Right lobe of liver (tissue), 6 donors: ENCODE measurements around the gene CRYBG3. TPM values are rescaled to one million over a fixed set of nuclear protein-coding genes. Genes with fewer than 3 reads are reported as not detected.

Source experiments
- ATAC-seq, 4 donors: fragments of 200-7000 bp; cut with Tn5 transposase; one replicate each; pipeline ENCODE4 v1.9.1; 2020; ENCODE audit warnings: mild to moderate bottlenecking in 4 of 4, moderate library complexity in 4 of 4
- DNase-seq, 3 donors: peaks; one replicate each; pipeline ENCODE4 v3.0.0-alpha.2; 2020
- H3K27ac ChIP-seq, 3 donors: fragments of 200-600 bp; one replicate each; pipeline ENCODE4 v1.8.0; 2022
- H3K27me3 ChIP-seq, 2 donors: fragments of 200-600 bp; one replicate each; pipeline ENCODE4 v1.8.0; 2022
- H3K36me3 ChIP-seq, 4 donors: fragments of 200-600 bp; sonication (generic) in 1 of 4; one replicate each; pipeline versions ENCODE4 v1.5.1 to v1.8.0; 2017 to 2022; ENCODE audit warnings: control low read depth in 1 of 4
- H3K4me1 ChIP-seq, 4 donors: fragments of 200-600 bp; sonication (generic) in 1 of 4; one replicate each; pipeline versions ENCODE4 v1.5.1 to v1.8.0; 2017 to 2022; ENCODE audit warnings: control low read depth in 1 of 4
- H3K4me3 ChIP-seq, 3 donors: fragments of 200-600 bp; one replicate each; pipeline ENCODE4 v1.8.0; 2022
- H3K9me3 ChIP-seq, 4 donors: fragments of 200-600 bp; sonication (generic) in 1 of 4; one replicate each; pipeline versions ENCODE4 v1.5.1 to v1.8.0; 2017 to 2022; ENCODE audit warnings: control low read depth in 1 of 4
- POLR2A ChIP-seq: fragments of 450-650 bp; IDR thresholded peaks from one replicate; pipeline ENCODE4 v1.6.1; 2017; ENCODE audit warnings: antibody characterized with exemption, mild to moderate bottlenecking
- WGBS: methylation state at CpG from one replicate; pipeline ENCODE4 v1.1.6; 2018; ENCODE audit warnings: low coverage, low lambda C conversion rate; ENCODE audit not compliant: insufficient coverage; ENCODE audit errors: missing lambda C conversion rate; 5-methylcytosine and 5-hydroxymethylcytosine counted together
- intact Hi-C, 2 donors: fragments of 100-400 bp; cut with DNase I; formaldehyde crosslinking; loops; one replicate each; pipeline versions ENCODE4 v1.11.2 to v1.14.1; 2022
- total RNA-seq, 6 experiments: library from RNA; depleted of rRNA in 2 of 6; stranded (reverse); fragments of >200 nt in 2 of 6; fragmentation: NEBNext Ultra II Directional in 3 of 6; extraction: Animal tissue kit (Norgen Biotek cat#: 25700) in 3 of 6; gene quantifications; one replicate each; pipeline versions ENCODE4 v1.1.0 to v1.2.4, GENCODE V29; 2016 to 2023
- TF ChIP-seq, protein P1 (sequence below), 4 donors: fragments of 200-600 bp in 3 of 4; fragments of 450-650 bp in 1 of 4; IDR thresholded peaks; one replicate each; pipeline versions ENCODE4 v1.5.1 to v1.8.0; 2016 to 2022; ENCODE audit warnings: antibody characterized with exemption in 4 of 4, mild to moderate bottlenecking in 2 of 4
- donor health status: DM: no; HTN: yes; CAD: no.
- donor health status: DM: no; HTN: no; CAD: no.
- donor health status: DM: no; HTN: no; CAD: no.
- donor health status: DM: no; HTN: yes; CAD: no.
- donor health status: DM: no; HTN: yes; CAD: no.

CRYBG3 gene
- total RNA-seq, 6 experiments from 2014 or later, result 4.7 to 10.2 (median 5.0) TPM

DNA sequence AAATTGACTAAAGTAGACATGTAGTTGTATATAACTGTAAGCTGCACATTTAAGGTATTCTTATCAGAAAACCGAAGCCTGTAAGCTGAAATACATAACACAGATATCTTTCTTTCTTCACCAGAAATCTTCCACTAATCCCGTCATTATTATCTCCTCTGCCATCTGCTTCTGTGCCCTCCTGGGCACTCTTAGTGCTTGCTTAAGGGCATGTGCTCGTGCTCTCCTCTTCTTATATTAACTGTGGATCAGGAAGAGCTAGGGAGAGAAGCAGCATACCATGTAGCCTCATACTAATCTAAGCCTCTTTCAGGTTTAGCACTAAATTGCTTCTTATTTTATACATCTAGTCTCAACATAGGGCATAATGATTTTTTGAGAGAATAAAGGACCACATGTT, 89.6 kb downstream of the CRYBG3 start:
- Histone ChIP-seq H3K4me3 (no peak overlapping the region), H3K27ac (no peak overlapping the region)
- intact Hi-C loops, result no loop called here

DNA sequence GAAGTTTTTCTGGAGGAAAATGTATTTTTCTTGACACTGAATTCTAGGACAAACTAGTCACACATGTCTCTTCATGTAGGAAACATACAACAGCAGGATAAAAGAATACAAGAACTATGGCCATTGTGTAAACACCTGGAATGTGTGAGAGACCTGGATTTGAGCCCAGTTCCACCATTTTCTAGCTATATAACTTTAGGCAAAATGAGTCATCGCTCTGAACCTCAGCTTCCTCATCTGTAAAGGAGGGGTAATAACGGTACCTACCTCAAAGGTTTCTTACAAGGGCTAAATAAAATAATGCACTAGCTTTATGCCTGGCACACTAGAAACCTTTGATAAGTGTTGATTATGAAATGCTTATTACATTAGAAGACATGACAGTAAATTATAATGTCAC, 92.6 kb downstream of the CRYBG3 start:
- WGBS, result 76% methylated on average over 2 of the region's 2 CpGs
- H3K36me3 ChIP-seq, result peaks cover 0 to 13% (median 0%) of the 10 kb centered on the region in 4 donors
- H3K27ac ChIP-seq, result no peak overlapping the region
- peaks cover 0 to 7% (median 2%) of the 10 kb centered on the region in 4 donors for H3K4me1 ChIP-seq
- H3K27me3 ChIP-seq, result no peaks in the 10 kb centered on the region
- TF ChIP-seq POLR2A, result no peak
- TF ChIP-seq, protein P1, sequence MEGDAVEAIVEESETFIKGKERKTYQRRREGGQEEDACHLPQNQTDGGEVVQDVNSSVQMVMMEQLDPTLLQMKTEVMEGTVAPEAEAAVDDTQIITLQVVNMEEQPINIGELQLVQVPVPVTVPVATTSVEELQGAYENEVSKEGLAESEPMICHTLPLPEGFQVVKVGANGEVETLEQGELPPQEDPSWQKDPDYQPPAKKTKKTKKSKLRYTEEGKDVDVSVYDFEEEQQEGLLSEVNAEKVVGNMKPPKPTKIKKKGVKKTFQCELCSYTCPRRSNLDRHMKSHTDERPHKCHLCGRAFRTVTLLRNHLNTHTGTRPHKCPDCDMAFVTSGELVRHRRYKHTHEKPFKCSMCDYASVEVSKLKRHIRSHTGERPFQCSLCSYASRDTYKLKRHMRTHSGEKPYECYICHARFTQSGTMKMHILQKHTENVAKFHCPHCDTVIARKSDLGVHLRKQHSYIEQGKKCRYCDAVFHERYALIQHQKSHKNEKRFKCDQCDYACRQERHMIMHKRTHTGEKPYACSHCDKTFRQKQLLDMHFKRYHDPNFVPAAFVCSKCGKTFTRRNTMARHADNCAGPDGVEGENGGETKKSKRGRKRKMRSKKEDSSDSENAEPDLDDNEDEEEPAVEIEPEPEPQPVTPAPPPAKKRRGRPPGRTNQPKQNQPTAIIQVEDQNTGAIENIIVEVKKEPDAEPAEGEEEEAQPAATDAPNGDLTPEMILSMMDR (IDR thresholded peaks at IDR 0.05), result no peak
- no peak for DNase-seq
- intact Hi-C loops, result no loop called here
- ATAC-seq, result no peak
- H3K4me3 ChIP-seq, result no peak overlapping the region
- no peaks in the 10 kb centered on the region for H3K9me3 ChIP-seq

More for the DNA sequence above, 89.6 kb downstream of the CRYBG3 start:
- no peaks in the 10 kb centered on the region for H3K4me1 ChIP-seq
- no peaks in the 10 kb centered on the region for H3K9me3 ChIP-seq
- no peaks in the 10 kb centered on the region for H3K27me3 ChIP-seq
- TF ChIP-seq POLR2A, result no peak
- no peak for DNase-seq
- peaks cover 0 to 13% (median 0%) of the 10 kb centered on the region in 4 donors for H3K36me3 ChIP-seq
- no peak for ATAC-seq
- WGBS, result 82% methylated on average over 3 of the region's 3 CpGs

DNA sequence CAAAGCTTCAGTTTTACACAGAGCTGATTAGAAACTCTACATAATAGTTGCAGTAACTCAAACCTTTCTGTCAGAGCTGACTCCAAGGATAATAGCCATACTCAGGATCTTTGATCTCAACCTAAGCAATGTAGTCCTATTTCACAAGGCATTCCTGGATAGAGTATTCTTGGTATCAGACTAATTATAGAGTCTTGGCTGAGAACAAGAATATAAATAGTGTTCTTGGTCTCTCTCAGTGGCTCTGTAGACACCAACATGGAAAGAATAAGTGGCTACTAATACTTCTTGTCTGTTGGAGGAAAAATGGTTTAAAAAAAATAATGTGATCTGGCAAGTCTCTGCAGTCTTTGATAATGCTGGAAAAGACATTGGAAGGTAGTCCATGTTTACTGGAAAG, 94.8 kb downstream of the CRYBG3 start:
- TF ChIP-seq POLR2A, result no peak
- TF ChIP-seq, protein P1 (IDR thresholded peaks at IDR 0.05), result no peak
- H3K4me1 ChIP-seq, result peaks cover 0 to 7% (median 2%) of the 10 kb centered on the region in 4 donors
- no peak overlapping the region for H3K4me3 ChIP-seq
- no peaks in the 10 kb centered on the region for H3K9me3 ChIP-seq
- intact Hi-C loops, result no loop called here
- H3K27ac ChIP-seq, result no peak overlapping the region
- no peaks in the 10 kb centered on the region for H3K27me3 ChIP-seq
- DNase-seq (no peak), ATAC-seq (no peak)
- H3K36me3 ChIP-seq, result peaks cover 0 to 13% (median 0%) of the 10 kb centered on the region in 4 donors

DNA sequence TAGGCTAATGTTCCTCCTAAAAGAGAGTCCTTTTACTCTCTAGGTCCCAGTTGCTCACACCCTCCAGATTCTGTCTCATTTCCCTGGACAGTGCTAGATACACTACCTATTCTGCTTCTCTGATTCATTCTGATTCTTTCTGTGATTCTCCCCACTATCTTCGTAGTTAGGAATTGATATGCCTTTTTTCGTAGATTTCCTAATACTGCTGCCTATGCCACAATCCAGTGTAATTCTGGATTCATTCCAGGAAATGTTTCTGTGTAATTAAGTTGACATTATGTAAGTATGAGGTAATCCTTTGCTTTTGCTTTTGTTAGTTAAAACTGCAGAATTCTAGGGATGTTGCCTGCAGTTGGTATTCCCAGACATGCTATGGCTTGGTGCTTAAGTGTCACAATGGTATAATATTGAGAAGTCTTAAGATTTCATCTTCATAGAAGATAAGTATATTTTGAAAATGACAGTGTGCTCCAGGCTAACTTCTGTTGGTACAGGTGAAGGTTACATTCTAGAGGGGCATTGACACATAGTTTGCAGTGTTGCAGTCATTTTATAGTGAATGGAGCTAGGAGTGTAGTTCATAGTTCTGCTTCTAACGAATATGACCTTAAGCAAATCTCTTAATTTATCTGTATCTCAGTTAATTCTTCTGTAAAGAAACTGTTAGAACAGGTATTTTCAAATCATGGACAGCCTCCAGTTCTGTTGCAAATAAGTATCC, 96.2 kb downstream of the CRYBG3 start:
- peak overlapping the region in 2 of 3 donors; percentile 61 to 78 for H3K27ac ChIP-seq
- 31% methylated on average over 3 of the region's 3 CpGs for WGBS

DNA sequence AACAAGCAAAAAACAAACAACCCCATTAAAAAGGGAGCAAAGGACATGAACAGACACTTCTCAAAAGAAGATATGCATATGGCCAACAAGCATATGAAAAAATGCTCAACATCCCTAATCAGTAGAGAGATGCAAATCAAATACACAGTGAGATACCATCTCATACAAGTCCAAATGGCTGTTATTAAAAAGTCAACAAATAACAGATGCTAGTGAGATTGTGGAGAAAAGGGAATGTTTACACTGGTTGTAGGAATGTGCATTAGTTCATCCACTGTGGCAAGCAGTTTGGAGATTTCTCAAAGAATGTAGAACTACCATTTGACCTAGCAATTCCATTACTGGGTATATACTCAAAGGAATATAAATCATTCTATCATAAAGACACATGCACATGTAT, 105.9 kb downstream of the CRYBG3 start:
- no peak for TF ChIP-seq POLR2A
- TF ChIP-seq, protein P1 (IDR thresholded peaks at IDR 0.05), result no peak
- Histone ChIP-seq H3K9me3 (no peaks in the 10 kb centered on the region), H3K27ac (no peak overlapping the region), H3K36me3 (no peaks in the 10 kb centered on the region), H3K27me3 (no peaks in the 10 kb centered on the region), H3K4me1 (no peaks in the 10 kb centered on the region), H3K4me3 (no peak overlapping the region)
- no peak for ATAC-seq
- intact Hi-C loops, result no loop called here
- DNase-seq, result no peak

More for the DNA sequence above, 96.2 kb downstream of the CRYBG3 start:
- no peak for TF ChIP-seq POLR2A
- TF ChIP-seq, protein P1 (IDR thresholded peaks at IDR 0.05), result no peak
- peaks cover 0 to 7% (median 2%) of the 10 kb centered on the region in 4 donors for H3K4me1 ChIP-seq
- H3K4me3 ChIP-seq, result no peak overlapping the region
- no peaks in the 10 kb centered on the region for H3K9me3 ChIP-seq
- DNase-seq, result no peak
- no peaks in the 10 kb centered on the region for H3K27me3 ChIP-seq
- intact Hi-C loops, result no loop called here
- peak; percentile 79 to 94 (median 88) for ATAC-seq
- H3K36me3 ChIP-seq, result peaks cover 0 to 13% (median 0%) of the 10 kb centered on the region in 4 donors
